OCI-LY7 (cell line): ENCODE results near the gene CIT. TPM values are rescaled to one million over a fixed set of nuclear protein-coding genes. Genes with fewer than 3 reads are reported as not detected.

Experiments
- BruUV-seq: library from RNA; stranded (reverse); fragments of 400-500 nt; replicated peaks from 2 replicates; lab custom pipeline; 2021; lab: Mats Ljungman, UMichigan
- CTCF ChIA-PET: fragments of 300-600 bp; sonication (Branson Sonifier 250); formaldehyde crosslinking; loops from one replicate; lab custom pipeline; 2022; ENCODE audit warnings: antibody characterized with exemption; ENCODE audit not compliant: unreplicated experiment; lab: Charles Lee
- POLR2A ChIA-PET: fragments of 300-600 bp; sonication (Branson Sonifier 250); formaldehyde crosslinking; loops from one replicate; lab custom pipeline; 2022; ENCODE audit warnings: antibody characterized with exemption; lab: Charles Lee
- DNase-seq: peaks from one replicate; pipeline ENCODE4 v3.0.0-alpha.2; 2015; ENCODE audit warnings: low spot score
- H2AFZ ChIP-seq: fragments of 200-600 bp; sonication (generic), shearing (Covaris generic); 2 replicates; pipeline ENCODE4 v1.6.1; 2014; ENCODE audit warnings: mild to moderate bottlenecking, antibody characterized with exemption, low read length, moderate library complexity
- H3K27ac ChIP-seq: fragments of 200-600 bp; sonication (generic); 2 replicates; pipeline ENCODE4 v1.5.1; 2014; ENCODE audit warnings: mixed run types, low read depth, mild to moderate bottlenecking, moderate library complexity, low read length, inconsistent platforms; ENCODE audit not compliant: poor library complexity, severe bottlenecking
- H3K36me3 ChIP-seq: fragments of 200-600 bp; sonication (generic); 2 replicates; pipeline ENCODE4 v1.6.1; 2014; ENCODE audit warnings: mild to moderate bottlenecking, antibody characterized with exemption, low read length, moderate library complexity, mixed read lengths; ENCODE audit not compliant: insufficient read depth
- H3K4me1 ChIP-seq: fragments of 200-600 bp; sonication (generic); 2 replicates; pipeline ENCODE4 v1.5.1; 2014; ENCODE audit warnings: mild to moderate bottlenecking, low read length; ENCODE audit not compliant: insufficient read depth, poor library complexity, severe bottlenecking
- H3K4me2 ChIP-seq: fragments of 200-600 bp; sonication (generic); 2 replicates; pipeline ENCODE4 v1.6.1; 2014; ENCODE audit warnings: mild to moderate bottlenecking, low read length
- H3K4me3 ChIP-seq: fragments of 200-600 bp; sonication (generic); 2 replicates; pipeline ENCODE4 v1.5.1; 2014; ENCODE audit warnings: mild to moderate bottlenecking, low read depth, low read length; ENCODE audit not compliant: poor library complexity, severe bottlenecking
- H3K79me2 ChIP-seq: fragments of 200-600 bp; sonication (generic); 2 replicates; pipeline ENCODE4 v1.6.1; 2016; ENCODE audit warnings: low read depth, mild to moderate bottlenecking, low read length, moderate library complexity, mixed read lengths; ENCODE audit not compliant: insufficient read depth
- H3K9me2 ChIP-seq: fragments of 200-600 bp; sonication (generic); 2 replicates; pipeline ENCODE4 v1.6.1; 2016; ENCODE audit warnings: mild to moderate bottlenecking, low read length, mixed read lengths; ENCODE audit not compliant: insufficient read depth
- H3K9me3 ChIP-seq: fragments of 200-600 bp; sonication (generic); 2 replicates; pipeline ENCODE4 v1.6.1; 2014; ENCODE audit warnings: mild to moderate bottlenecking, mixed run types, low read length, mixed read lengths
- H4K20me1 ChIP-seq: fragments of 200-600 bp; sonication (generic); 2 replicates; pipeline ENCODE4 v1.6.1; 2014; ENCODE audit warnings: mild to moderate bottlenecking, antibody characterized with exemption, low read length, moderate library complexity, mixed read lengths; ENCODE audit not compliant: insufficient read depth
- CTCF ChIP-seq: fragments of 200-600 bp; sonication (generic); conservative IDR thresholded peaks from 2 replicates; pipeline ENCODE4 v1.5.1; 2014; ENCODE audit warnings: mild to moderate bottlenecking, antibody characterized with exemption, low read length, moderate library complexity, mixed read lengths
- EZH2phosphoT487 ChIP-seq: fragments of 200-600 bp; sonication (generic); IDR thresholded peaks from 2 replicates; pipeline ENCODE4 v1.6.1; 2018; ENCODE audit warnings: low read depth, borderline replicate concordance, mild to moderate bottlenecking, mixed run types, antibody characterized with exemption, low read length, moderate library complexity, mixed read lengths
- intact Hi-C: fragments of 100-400 bp; cut with micrococcal nuclease; formaldehyde crosslinking; loops from one replicate; pipeline ENCODE4 v1.10.0; 2022; ENCODE audit not compliant: unreplicated experiment
- total RNA-seq, 2 experiments: library from RNA; depleted of rRNA in 1 of 2; stranded (reverse); fragments of >200 nt in 1 of 2; shearing (Covaris generic) in 1 of 2; gene quantifications; 2 replicates each; pipeline ENCODE4 v1.2.3, GENCODE V29; 2014 to 2022

Gene CIT
- total RNA-seq, 2 experiments from 2014 or later = 33.4 to 90.1 TPM

GRCh38 chr12:119842380-119842779, 34.7 kb downstream of the CIT start:
- no peaks in the 10 kb centered on the region for H3K4me1 ChIP-seq
- H3K4me3 ChIP-seq = no peak overlapping the region
- intact Hi-C loops = no loop called here
- ChIA-PET CTCF (no interaction called here), POLR2A (interaction anchor here (0.6 kb wide), 1 partner anchor 350 kb away, joined by 3 read pairs; no protein-coding TSS in a partner anchor)
- H3K36me3 ChIP-seq = peaks cover 90% of the 10 kb centered on the region
- H3K4me2 ChIP-seq = no peak overlapping the region
- H4K20me1 ChIP-seq = no peaks in the 10 kb centered on the region
- H3K9me3 ChIP-seq = 0 out of 2 replicates have a peak, but pooled peaks cover 5% of the 10 kb centered on the region
- TF ChIP-seq EZH2phosphoT487 = no peak
- no peak for TF ChIP-seq CTCF
- H2AFZ ChIP-seq = no peak overlapping the region
- H3K79me2 ChIP-seq = no peaks in the 10 kb centered on the region
- no TSS peak for BruUV-seq
- H3K9me2 ChIP-seq = no peaks in the 10 kb centered on the region
- no peak for DNase-seq
- no peak overlapping the region for H3K27ac ChIP-seq

GRCh38 chr12:119841433-119842210, 35.5 kb downstream of the CIT start:
- Histone ChIP-seq H3K4me3 (no peak overlapping the region), H3K36me3 (peaks cover 90% of the 10 kb centered on the region), H3K4me2 (no peak overlapping the region), H3K4me1 (no peaks in the 10 kb centered on the region), H2AFZ (no peak overlapping the region), H3K9me2 (no peaks in the 10 kb centered on the region), H3K79me2 (no peaks in the 10 kb centered on the region), H4K20me1 (no peaks in the 10 kb centered on the region), H3K27ac (no peak overlapping the region), H3K9me3 (0 out of 2 replicates have a peak, but pooled peaks cover 5% of the 10 kb centered on the region)
- ChIA-PET POLR2A (interaction anchor here (0.7 kb wide), 1 partner anchor 102 kb away, joined by 3 read pairs; no protein-coding TSS in a partner anchor), CTCF (no interaction called here)
- TF ChIP-seq EZH2phosphoT487 = no peak
- TF ChIP-seq CTCF = no peak
- BruUV-seq = no TSS peak
- intact Hi-C loops = no loop called here
- DNase-seq = no peak

GRCh38 chr12:119840582-119840981, 36.5 kb downstream of the CIT start:
- no peaks in the 10 kb centered on the region for H3K79me2 ChIP-seq
- no peak for TF ChIP-seq EZH2phosphoT487
- TF ChIP-seq CTCF = no peak
- intact Hi-C loops = no loop called here
- BruUV-seq = no TSS peak
- H3K9me3 ChIP-seq = 0 out of 2 replicates have a peak, but pooled peaks cover 5% of the 10 kb centered on the region
- no peak overlapping the region for H2AFZ ChIP-seq
- ChIA-PET CTCF (no interaction called here), POLR2A (no interaction called here)
- no peak overlapping the region for H3K27ac ChIP-seq
- no peaks in the 10 kb centered on the region for H3K9me2 ChIP-seq
- no peaks in the 10 kb centered on the region for H4K20me1 ChIP-seq
- no peak overlapping the region for H3K4me2 ChIP-seq
- no peak for DNase-seq
- peaks cover 83% of the 10 kb centered on the region for H3K36me3 ChIP-seq
- H3K4me3 ChIP-seq = no peak overlapping the region
- H3K4me1 ChIP-seq = no peaks in the 10 kb centered on the region
